HEK293 (cell line): ENCODE results near the gene DNAJC22.
A peak's percentile ranks its signal among the peaks of the same experiment; 100 is the strongest.

Experiments
- AEBP2 ChIP-seq: fragments of 450-650 bp; formaldehyde crosslinking; IDR thresholded peaks from 2 replicates; pipeline ENCODE4 v1.5.1; 2016; ENCODE audit warnings: missing biosample characterization, missing genetic modification characterization, borderline replicate concordance
- BCL11B ChIP-seq: fragments of 450-650 bp; formaldehyde crosslinking; IDR thresholded peaks from 2 replicates; pipeline ENCODE4 v1.5.1; 2016; ENCODE audit warnings: low read depth, missing biosample characterization, missing genetic modification characterization
- EGR2 ChIP-seq: fragments of 450-650 bp; formaldehyde crosslinking; IDR thresholded peaks from 2 replicates; pipeline ENCODE4 v1.5.1; 2016; ENCODE audit warnings: low read depth, missing biosample characterization, missing genetic modification characterization
- GLI4 ChIP-seq: fragments of 450-650 bp; formaldehyde crosslinking; IDR thresholded peaks from 2 replicates; pipeline ENCODE4 v1.5.1; 2016; ENCODE audit warnings: missing biosample characterization, missing genetic modification characterization
- KLF10 ChIP-seq: fragments of 450-650 bp; IDR thresholded peaks from 2 replicates; pipeline ENCODE4 v1.5.1; 2018; ENCODE audit warnings: missing biosample characterization, mild to moderate bottlenecking, missing genetic modification characterization
- KLF17 ChIP-seq: fragments of 450-650 bp; formaldehyde crosslinking; IDR thresholded peaks from 2 replicates; pipeline ENCODE4 v1.5.1; 2016; ENCODE audit warnings: missing biosample characterization, missing genetic modification characterization
- KLF8 ChIP-seq: fragments of 450-650 bp; formaldehyde crosslinking; IDR thresholded peaks from 2 replicates; pipeline ENCODE4 v1.5.1; 2016; ENCODE audit warnings: missing biosample characterization, missing genetic modification characterization
- MYNN ChIP-seq: fragments of 450-650 bp; formaldehyde crosslinking; IDR thresholded peaks from 2 replicates; pipeline ENCODE4 v1.5.1; 2016; ENCODE audit warnings: missing biosample characterization, missing genetic modification characterization, borderline replicate concordance
- OVOL3 ChIP-seq: fragments of 450-650 bp; formaldehyde crosslinking; IDR thresholded peaks from 2 replicates; pipeline ENCODE4 v1.5.1; 2016; ENCODE audit warnings: missing biosample characterization, missing genetic modification characterization
- PATZ1 ChIP-seq: fragments of 450-650 bp; formaldehyde crosslinking; IDR thresholded peaks from 2 replicates; pipeline ENCODE4 v1.5.1; 2016; ENCODE audit warnings: missing biosample characterization, missing genetic modification characterization
- PRDM6 ChIP-seq: fragments of 450-650 bp; formaldehyde crosslinking; IDR thresholded peaks from 2 replicates; pipeline ENCODE4 v1.5.1; 2017; ENCODE audit warnings: missing biosample characterization, missing genetic modification characterization
- SP7 ChIP-seq: fragments of 450-650 bp; formaldehyde crosslinking; IDR thresholded peaks from 2 replicates; pipeline ENCODE4 v1.5.1; 2016; ENCODE audit warnings: missing biosample characterization, missing genetic modification characterization
- WT1 ChIP-seq: fragments of 450-650 bp; formaldehyde crosslinking; IDR thresholded peaks from 2 replicates; pipeline ENCODE4 v1.5.1; 2016; ENCODE audit warnings: missing biosample characterization, missing genetic modification characterization
- ZBTB1 ChIP-seq: fragments of 450-650 bp; formaldehyde crosslinking; IDR thresholded peaks from 2 replicates; pipeline ENCODE4 v1.5.1; 2016; ENCODE audit warnings: missing biosample characterization, missing genetic modification characterization
- ZBTB21 ChIP-seq: fragments of 450-650 bp; formaldehyde crosslinking; IDR thresholded peaks from 2 replicates; pipeline ENCODE4 v1.5.1; 2017; ENCODE audit warnings: missing biosample characterization, missing genetic modification characterization
- ZBTB44 ChIP-seq: fragments of 450-650 bp; IDR thresholded peaks from 2 replicates; pipeline ENCODE4 v1.5.1; 2018; ENCODE audit warnings: missing biosample characterization, mild to moderate bottlenecking, missing genetic modification characterization
- ZEB2 ChIP-seq: fragments of 450-650 bp; formaldehyde crosslinking; IDR thresholded peaks from 2 replicates; pipeline ENCODE4 v1.5.1; 2016; ENCODE audit warnings: missing biosample characterization, missing genetic modification characterization
- ZIC2 ChIP-seq: fragments of 450-650 bp; formaldehyde crosslinking; IDR thresholded peaks from 2 replicates; pipeline ENCODE4 v1.5.1; 2016; ENCODE audit warnings: missing biosample characterization, missing genetic modification characterization
- ZNF155 ChIP-seq: fragments of 450-650 bp; formaldehyde crosslinking; IDR thresholded peaks from 2 replicates; pipeline ENCODE4 v1.5.1; 2016; ENCODE audit warnings: missing biosample characterization, missing genetic modification characterization
- ZNF169 ChIP-seq: fragments of 450-650 bp; formaldehyde crosslinking; IDR thresholded peaks from 2 replicates; pipeline ENCODE4 v1.5.1; 2016; ENCODE audit warnings: missing biosample characterization, missing genetic modification characterization
- ZNF211 ChIP-seq: fragments of 450-650 bp; formaldehyde crosslinking; IDR thresholded peaks from 2 replicates; pipeline ENCODE4 v1.5.1; 2016; ENCODE audit warnings: low read depth, missing biosample characterization, missing genetic modification characterization
- ZNF24 ChIP-seq: fragments of 450-650 bp; formaldehyde crosslinking; IDR thresholded peaks from 2 replicates; pipeline ENCODE4 v1.5.1; 2016; ENCODE audit warnings: missing biosample characterization, missing genetic modification characterization
- ZNF398 ChIP-seq: fragments of 450-650 bp; formaldehyde crosslinking; IDR thresholded peaks from 2 replicates; pipeline ENCODE4 v1.5.1; 2017; ENCODE audit warnings: missing biosample characterization, missing genetic modification characterization
- ZNF416 ChIP-seq: fragments of 450-650 bp; formaldehyde crosslinking; IDR thresholded peaks from 2 replicates; pipeline ENCODE4 v1.5.1; 2016; ENCODE audit warnings: missing biosample characterization, missing genetic modification characterization
- ZNF513 ChIP-seq: fragments of 450-650 bp; IDR thresholded peaks from 2 replicates; pipeline ENCODE4 v1.5.1; 2018; ENCODE audit warnings: missing biosample characterization, missing genetic modification characterization
- ZNF514 ChIP-seq: fragments of 450-650 bp; formaldehyde crosslinking; IDR thresholded peaks from 2 replicates; pipeline ENCODE4 v1.5.1; 2016; ENCODE audit warnings: missing biosample characterization, missing genetic modification characterization
- ZNF555 ChIP-seq: fragments of 450-650 bp; formaldehyde crosslinking; conservative IDR thresholded peaks from 2 replicates; pipeline ENCODE4 v1.5.1; 2017; ENCODE audit warnings: missing biosample characterization, mild to moderate bottlenecking, missing genetic modification characterization, inconsistent platforms
- ZNF585B ChIP-seq: fragments of 450-650 bp; formaldehyde crosslinking; IDR thresholded peaks from 2 replicates; pipeline ENCODE4 v1.5.1; 2016; ENCODE audit warnings: missing biosample characterization, missing genetic modification characterization
- ZNF623 ChIP-seq: fragments of 450-650 bp; formaldehyde crosslinking; IDR thresholded peaks from 2 replicates; pipeline ENCODE4 v1.5.1; 2016; ENCODE audit warnings: missing biosample characterization, missing genetic modification characterization

DNAJC22 gene

GRCh38 chr12:49367381-49368239 lies 20.9 kb downstream of the DNAJC22 start, which contains the start of gene SPATS2 (continued):
- peak; percentile 11; the same call in 1 of the 2 replicates for TF ChIP-seq KLF17 (tag by site-specific recombination)
- no peak for TF ChIP-seq PRDM6 (tag by site-specific recombination)
- TF ChIP-seq PATZ1 (tag by site-specific recombination): peak; percentile 86
- TF ChIP-seq KLF10 (tag by site-specific recombination): no peak
- TF ChIP-seq AEBP2: no peak
- TF ChIP-seq OVOL3 (tag by site-specific recombination): no peak
- peak; percentile 43 for TF ChIP-seq WT1
- TF ChIP-seq KLF8 (tag by site-specific recombination): no peak
- TF ChIP-seq ZBTB1 (tag by site-specific recombination): no peak
- TF ChIP-seq ZEB2 (tag by site-specific recombination): no peak; the same call in none of the 2 replicates
- no peak for TF ChIP-seq ZIC2 (tag by site-specific recombination)
- TF ChIP-seq BCL11B (tag by site-specific recombination): no peak
- no peak for TF ChIP-seq ZNF514
- TF ChIP-seq SP7 (tag by site-specific recombination): no peak
- TF ChIP-seq ZBTB44 (tag by site-specific recombination): no peak
- TF ChIP-seq GLI4 (tag by site-specific recombination): no peak
- no peak for TF ChIP-seq MYNN
- 0 out of 2 replicates have a peak, but pooled peaks have one; percentile 10 for TF ChIP-seq ZNF24
- TF ChIP-seq ZNF416 (tag by site-specific recombination): no peak
- TF ChIP-seq ZNF555 (tag by site-specific recombination): no peak
- no peak for TF ChIP-seq ZNF623 (tag by site-specific recombination)
- TF ChIP-seq ZNF169: no peak
- no peak for TF ChIP-seq ZNF155 (tag by site-specific recombination)
- TF ChIP-seq ZNF513: no peak
- TF ChIP-seq ZNF585B (tag by site-specific recombination): no peak
- 0 out of 2 replicates have a peak, but pooled peaks have one; percentile 25 for TF ChIP-seq ZBTB21 (tag by site-specific recombination)
- 0 out of 2 replicates have a peak, but pooled peaks have one; percentile 44 for TF ChIP-seq EGR2 (tag by site-specific recombination)
- no peak for TF ChIP-seq ZNF211 (tag by site-specific recombination)
- peak; percentile 86; the same call in 1 of the 2 replicates for TF ChIP-seq ZNF398 (tag by site-specific recombination)
